ENCODE results near the gene DLL3. TPM values are rescaled to one million over a fixed set of nuclear protein-coding genes. Genes with fewer than 3 reads are reported as not detected.
A peak's percentile ranks its signal among the peaks of the same experiment; 100 is the strongest.

The DLL3 gene
- total RNA-seq, 1 experiment from 2014 or later, result 16.4 TPM

DNA sequence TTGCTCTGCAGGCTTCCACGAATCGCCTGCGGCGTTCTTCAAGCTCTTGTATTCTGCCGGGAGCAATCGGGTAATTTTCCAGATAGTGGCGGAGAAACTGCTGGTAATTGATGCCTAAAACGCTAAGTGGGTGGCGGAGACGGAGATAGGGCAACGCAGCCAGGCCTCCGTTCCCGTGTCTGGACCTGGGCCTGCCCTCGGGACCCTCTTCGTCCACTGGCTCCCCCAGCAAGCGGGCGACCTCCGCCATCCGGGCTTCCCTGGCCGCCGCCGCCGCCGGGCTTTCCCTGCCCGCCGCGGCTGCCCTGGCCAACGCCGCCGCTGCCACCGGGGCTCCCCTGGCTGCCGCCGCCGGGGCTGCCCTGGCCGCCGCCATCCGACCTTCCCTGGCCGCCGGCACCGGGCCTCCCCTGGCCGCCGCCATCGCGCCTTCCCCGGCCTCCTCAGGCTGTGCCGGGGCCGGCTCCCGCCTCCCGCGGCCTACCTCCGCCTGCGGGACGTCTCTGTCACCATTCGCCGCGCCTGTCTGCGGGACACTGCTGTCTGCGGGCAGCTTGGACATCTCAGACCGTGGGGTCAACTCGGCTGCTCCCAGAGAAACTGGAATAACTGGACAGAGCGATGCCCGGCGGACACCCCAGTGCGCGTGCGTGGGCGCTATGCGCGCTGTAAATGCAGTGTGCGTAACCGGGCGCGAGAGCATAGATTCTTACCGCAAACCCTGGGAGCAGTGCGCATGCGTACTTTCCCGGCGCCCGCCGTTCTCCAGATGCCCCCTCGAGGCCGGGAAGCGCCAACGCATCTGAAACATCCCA is 41.0 kb downstream of the DLL3 start, which contains the start of gene EID2:
Gene EID2 (minus strand): TSS at position 644 of the 815 bp plus-strand sequence. CDS start 82 bp downstream, at position 562.
- Mint-ChIP-seq H3K4me1 (peaks cover 31% of the 10 kb centered on the region), H3K4me3 (peak within 1 kb of the TSS; percentile 90), H3K36me3 (no peaks in the 10 kb centered on the region), H3K9me3 (no peaks in the 10 kb centered on the region), H3K27ac (peak within 1 kb of the TSS; percentile 89), H3K27me3 (ENCODE audit: low read depth) (peaks cover 8% of the 10 kb centered on the region; the same call in 1 of the 2 replicates)
- DNase-seq (ENCODE audit: low spot score) (peak; percentile 93), ATAC-seq (peak; percentile 83)
- POLR2A ChIA-PET, result interaction anchor here (1.2 kb wide), 1 partner anchor 20 kb away, joined by 6 read pairs; no protein-coding TSS in a partner anchor
- CTCF ChIA-PET, result interaction anchor here (1.0 to 2.8 kb wide), 4 partner anchors 12 to 65 kb away, joined by 3 to 17 read pairs (median 6); no protein-coding TSS in a partner anchor
- TF ChIP-seq IRF2 (CRISPR knock-in tag; IDR thresholded peaks at IDR 0.05; ENCODE audit: borderline replicate concordance, low read depth) (no peak), SOX15 (CRISPR knock-in tag; IDR thresholded peaks at IDR 0.05) (no peak), ZNF671 (CRISPR knock-in tag; IDR thresholded peaks at IDR 0.05) (no peak), NFATC4 (CRISPR knock-in tag; IDR thresholded peaks at IDR 0.05) (no peak), GTF2I (CRISPR knock-in tag; conservative IDR thresholded peaks at IDR 0.05) (no peak), ATF1 (CRISPR knock-in tag; IDR thresholded peaks at IDR 0.05) (no peak), ZNF423 (CRISPR knock-in tag; IDR thresholded peaks at IDR 0.05) (no peak), MXD4 (CRISPR knock-in tag; IDR thresholded peaks at IDR 0.05; ENCODE audit: borderline replicate concordance) (no peak), CREM (CRISPR knock-in tag; IDR thresholded peaks at IDR 0.05) (peak; percentile 77; the same call in 1 of the 2 replicates), HMGA2 (CRISPR knock-in tag; IDR thresholded peaks at IDR 0.05) (no peak)
- TF ChIP-seq, protein P1, sequence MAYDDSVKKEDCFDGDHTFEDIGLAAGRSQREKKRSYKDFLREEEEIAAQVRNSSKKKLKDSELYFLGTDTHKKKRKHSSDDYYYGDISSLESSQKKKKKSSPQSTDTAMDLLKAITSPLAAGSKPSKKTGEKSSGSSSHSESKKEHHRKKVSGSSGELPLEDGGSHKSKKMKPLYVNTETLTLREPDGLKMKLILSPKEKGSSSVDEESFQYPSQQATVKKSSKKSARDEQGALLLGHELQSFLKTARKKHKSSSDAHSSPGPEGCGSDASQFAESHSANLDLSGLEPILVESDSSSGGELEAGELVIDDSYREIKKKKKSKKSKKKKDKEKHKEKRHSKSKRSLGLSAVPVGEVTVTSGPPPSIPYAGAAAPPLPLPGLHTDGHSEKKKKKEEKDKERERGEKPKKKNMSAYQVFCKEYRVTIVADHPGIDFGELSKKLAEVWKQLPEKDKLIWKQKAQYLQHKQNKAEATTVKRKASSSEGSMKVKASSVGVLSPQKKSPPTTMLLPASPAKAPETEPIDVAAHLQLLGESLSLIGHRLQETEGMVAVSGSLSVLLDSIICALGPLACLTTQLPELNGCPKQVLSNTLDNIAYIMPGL (CRISPR knock-in tag; IDR thresholded peaks at IDR 0.05), result peak; percentile 87; the same call in 1 of the 2 replicates
- TF ChIP-seq, protein P2, sequence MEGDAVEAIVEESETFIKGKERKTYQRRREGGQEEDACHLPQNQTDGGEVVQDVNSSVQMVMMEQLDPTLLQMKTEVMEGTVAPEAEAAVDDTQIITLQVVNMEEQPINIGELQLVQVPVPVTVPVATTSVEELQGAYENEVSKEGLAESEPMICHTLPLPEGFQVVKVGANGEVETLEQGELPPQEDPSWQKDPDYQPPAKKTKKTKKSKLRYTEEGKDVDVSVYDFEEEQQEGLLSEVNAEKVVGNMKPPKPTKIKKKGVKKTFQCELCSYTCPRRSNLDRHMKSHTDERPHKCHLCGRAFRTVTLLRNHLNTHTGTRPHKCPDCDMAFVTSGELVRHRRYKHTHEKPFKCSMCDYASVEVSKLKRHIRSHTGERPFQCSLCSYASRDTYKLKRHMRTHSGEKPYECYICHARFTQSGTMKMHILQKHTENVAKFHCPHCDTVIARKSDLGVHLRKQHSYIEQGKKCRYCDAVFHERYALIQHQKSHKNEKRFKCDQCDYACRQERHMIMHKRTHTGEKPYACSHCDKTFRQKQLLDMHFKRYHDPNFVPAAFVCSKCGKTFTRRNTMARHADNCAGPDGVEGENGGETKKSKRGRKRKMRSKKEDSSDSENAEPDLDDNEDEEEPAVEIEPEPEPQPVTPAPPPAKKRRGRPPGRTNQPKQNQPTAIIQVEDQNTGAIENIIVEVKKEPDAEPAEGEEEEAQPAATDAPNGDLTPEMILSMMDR (IDR thresholded peaks at IDR 0.05), result peak; percentile 62
- TF ChIP-seq, protein P3, sequence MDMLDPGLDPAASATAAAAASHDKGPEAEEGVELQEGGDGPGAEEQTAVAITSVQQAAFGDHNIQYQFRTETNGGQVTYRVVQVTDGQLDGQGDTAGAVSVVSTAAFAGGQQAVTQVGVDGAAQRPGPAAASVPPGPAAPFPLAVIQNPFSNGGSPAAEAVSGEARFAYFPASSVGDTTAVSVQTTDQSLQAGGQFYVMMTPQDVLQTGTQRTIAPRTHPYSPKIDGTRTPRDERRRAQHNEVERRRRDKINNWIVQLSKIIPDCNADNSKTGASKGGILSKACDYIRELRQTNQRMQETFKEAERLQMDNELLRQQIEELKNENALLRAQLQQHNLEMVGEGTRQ (CRISPR knock-in tag; IDR thresholded peaks at IDR 0.05), result no peak
- TF ChIP-seq, protein P4, sequence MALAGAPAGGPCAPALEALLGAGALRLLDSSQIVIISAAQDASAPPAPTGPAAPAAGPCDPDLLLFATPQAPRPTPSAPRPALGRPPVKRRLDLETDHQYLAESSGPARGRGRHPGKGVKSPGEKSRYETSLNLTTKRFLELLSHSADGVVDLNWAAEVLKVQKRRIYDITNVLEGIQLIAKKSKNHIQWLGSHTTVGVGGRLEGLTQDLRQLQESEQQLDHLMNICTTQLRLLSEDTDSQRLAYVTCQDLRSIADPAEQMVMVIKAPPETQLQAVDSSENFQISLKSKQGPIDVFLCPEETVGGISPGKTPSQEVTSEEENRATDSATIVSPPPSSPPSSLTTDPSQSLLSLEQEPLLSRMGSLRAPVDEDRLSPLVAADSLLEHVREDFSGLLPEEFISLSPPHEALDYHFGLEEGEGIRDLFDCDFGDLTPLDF (CRISPR knock-in tag; IDR thresholded peaks at IDR 0.05), result no peak
- TF ChIP-seq, protein P5, sequence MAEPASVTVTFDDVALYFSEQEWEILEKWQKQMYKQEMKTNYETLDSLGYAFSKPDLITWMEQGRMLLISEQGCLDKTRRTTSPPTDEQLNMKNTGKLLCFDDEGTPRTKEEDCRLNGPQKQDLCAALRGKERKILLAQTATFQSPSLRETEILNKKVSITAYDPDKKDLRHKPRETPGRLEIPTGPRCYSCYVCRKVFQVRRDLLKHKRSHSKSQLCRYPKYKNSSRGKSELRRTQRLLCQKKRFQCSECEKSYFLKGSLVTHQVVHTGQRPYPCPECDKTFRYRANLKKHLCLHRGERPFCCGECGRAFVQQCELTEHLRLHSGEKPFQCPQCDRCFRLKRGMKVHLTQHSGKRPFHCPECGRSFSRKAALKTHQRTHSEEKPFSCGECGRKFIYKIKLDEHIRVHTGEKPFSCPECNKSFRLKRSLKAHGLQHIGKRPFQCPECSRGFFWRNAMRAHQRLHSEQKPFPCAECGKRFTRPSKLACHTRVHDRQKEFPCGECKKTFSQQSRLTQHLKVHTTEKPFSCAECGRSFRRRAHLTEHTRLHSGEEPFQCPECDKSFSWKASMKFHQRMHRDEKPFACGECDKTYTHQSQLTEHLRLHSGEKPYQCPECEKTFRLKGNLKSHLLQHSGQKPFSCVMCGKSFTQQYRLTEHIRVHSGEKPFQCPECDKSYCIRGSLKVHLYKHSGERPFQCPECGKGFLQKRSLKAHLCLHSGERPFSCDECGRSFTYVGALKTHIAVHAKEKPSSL (CRISPR knock-in tag; conservative IDR thresholded peaks at IDR 0.05), result no peak
- TF ChIP-seq, protein P6, sequence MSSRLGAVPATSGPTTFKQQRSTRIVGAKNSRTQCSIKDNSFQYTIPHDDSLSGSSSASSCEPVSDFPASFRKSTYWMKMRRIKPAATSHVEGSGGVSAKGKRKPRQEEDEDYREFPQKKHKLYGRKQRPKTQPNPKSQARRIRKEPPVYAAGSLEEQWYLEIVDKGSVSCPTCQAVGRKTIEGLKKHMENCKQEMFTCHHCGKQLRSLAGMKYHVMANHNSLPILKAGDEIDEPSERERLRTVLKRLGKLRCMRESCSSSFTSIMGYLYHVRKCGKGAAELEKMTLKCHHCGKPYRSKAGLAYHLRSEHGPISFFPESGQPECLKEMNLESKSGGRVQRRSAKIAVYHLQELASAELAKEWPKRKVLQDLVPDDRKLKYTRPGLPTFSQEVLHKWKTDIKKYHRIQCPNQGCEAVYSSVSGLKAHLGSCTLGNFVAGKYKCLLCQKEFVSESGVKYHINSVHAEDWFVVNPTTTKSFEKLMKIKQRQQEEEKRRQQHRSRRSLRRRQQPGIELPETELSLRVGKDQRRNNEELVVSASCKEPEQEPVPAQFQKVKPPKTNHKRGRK (CRISPR knock-in tag; IDR thresholded peaks at IDR 0.05; ENCODE audit: borderline replicate concordance), result no peak
- TF ChIP-seq, protein P7, sequence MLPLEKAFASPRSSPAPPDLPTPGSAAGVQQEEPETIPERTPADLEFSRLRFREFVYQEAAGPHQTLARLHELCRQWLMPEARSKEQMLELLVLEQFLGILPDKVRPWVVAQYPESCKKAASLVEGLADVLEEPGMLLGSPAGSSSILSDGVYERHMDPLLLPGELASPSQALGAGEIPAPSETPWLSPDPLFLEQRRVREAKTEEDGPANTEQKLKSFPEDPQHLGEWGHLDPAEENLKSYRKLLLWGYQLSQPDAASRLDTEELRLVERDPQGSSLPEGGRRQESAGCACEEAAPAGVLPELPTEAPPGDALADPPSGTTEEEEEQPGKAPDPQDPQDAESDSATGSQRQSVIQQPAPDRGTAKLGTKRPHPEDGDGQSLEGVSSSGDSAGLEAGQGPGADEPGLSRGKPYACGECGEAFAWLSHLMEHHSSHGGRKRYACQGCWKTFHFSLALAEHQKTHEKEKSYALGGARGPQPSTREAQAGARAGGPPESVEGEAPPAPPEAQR (CRISPR knock-in tag; IDR thresholded peaks at IDR 0.05), result no peak
- TF ChIP-seq, protein P8, sequence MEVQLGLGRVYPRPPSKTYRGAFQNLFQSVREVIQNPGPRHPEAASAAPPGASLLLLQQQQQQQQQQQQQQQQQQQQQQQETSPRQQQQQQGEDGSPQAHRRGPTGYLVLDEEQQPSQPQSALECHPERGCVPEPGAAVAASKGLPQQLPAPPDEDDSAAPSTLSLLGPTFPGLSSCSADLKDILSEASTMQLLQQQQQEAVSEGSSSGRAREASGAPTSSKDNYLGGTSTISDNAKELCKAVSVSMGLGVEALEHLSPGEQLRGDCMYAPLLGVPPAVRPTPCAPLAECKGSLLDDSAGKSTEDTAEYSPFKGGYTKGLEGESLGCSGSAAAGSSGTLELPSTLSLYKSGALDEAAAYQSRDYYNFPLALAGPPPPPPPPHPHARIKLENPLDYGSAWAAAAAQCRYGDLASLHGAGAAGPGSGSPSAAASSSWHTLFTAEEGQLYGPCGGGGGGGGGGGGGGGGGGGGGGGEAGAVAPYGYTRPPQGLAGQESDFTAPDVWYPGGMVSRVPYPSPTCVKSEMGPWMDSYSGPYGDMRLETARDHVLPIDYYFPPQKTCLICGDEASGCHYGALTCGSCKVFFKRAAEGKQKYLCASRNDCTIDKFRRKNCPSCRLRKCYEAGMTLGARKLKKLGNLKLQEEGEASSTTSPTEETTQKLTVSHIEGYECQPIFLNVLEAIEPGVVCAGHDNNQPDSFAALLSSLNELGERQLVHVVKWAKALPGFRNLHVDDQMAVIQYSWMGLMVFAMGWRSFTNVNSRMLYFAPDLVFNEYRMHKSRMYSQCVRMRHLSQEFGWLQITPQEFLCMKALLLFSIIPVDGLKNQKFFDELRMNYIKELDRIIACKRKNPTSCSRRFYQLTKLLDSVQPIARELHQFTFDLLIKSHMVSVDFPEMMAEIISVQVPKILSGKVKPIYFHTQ (CRISPR knock-in tag; IDR thresholded peaks at IDR 0.05), result no peak
- TF ChIP-seq, protein P9, sequence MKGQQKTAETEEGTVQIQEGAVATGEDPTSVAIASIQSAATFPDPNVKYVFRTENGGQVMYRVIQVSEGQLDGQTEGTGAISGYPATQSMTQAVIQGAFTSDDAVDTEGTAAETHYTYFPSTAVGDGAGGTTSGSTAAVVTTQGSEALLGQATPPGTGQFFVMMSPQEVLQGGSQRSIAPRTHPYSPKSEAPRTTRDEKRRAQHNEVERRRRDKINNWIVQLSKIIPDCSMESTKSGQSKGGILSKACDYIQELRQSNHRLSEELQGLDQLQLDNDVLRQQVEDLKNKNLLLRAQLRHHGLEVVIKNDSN (CRISPR knock-in tag; IDR thresholded peaks at IDR 0.05), result no peak
- TF ChIP-seq, protein P10, sequence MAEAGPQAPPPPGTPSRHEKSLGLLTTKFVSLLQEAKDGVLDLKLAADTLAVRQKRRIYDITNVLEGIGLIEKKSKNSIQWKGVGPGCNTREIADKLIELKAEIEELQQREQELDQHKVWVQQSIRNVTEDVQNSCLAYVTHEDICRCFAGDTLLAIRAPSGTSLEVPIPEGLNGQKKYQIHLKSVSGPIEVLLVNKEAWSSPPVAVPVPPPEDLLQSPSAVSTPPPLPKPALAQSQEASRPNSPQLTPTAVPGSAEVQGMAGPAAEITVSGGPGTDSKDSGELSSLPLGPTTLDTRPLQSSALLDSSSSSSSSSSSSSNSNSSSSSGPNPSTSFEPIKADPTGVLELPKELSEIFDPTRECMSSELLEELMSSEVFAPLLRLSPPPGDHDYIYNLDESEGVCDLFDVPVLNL (CRISPR knock-in tag; IDR thresholded peaks at IDR 0.05; ENCODE audit: borderline replicate concordance, low read depth), result no peak

Measured in WTC11 (cell line).